GM21576 (cell line): ENCODE data around the gene ZFAND3.

ENCODE experiments used
- ATAC-seq: cut with Tn5 transposase; IDR thresholded peaks from one replicate; pipeline ENCODE4 v1.9.1; 2021; ENCODE audit warnings: mild to moderate bottlenecking, moderate library complexity; ENCODE audit not compliant: unreplicated experiment

ZFAND3 gene

GRCh38 chr6:37826188-37826587 lies 6.7 kb downstream of the ZFAND3 start:
- ATAC-seq: no peak

- no peak for ATAC-seq
Observed at GRCh38 chr6:37826993-37827392, 7.5 kb downstream of the ZFAND3 start.

GRCh38 chr6:37827603-37828265 lies 8.2 kb downstream of the ZFAND3 start:
- ATAC-seq: no peak

- no peak for ATAC-seq
Observed at GRCh38 chr6:37830225-37830624, 10.7 kb downstream of the ZFAND3 start.

- no peak for ATAC-seq
Observed at GRCh38 chr6:37831457-37831856, 11.9 kb downstream of the ZFAND3 start.

GRCh38 chr6:37835923-37836322 lies 16.4 kb downstream of the ZFAND3 start:
- ATAC-seq: no peak

GRCh38 chr6:37838219-37838921 lies 18.8 kb downstream of the ZFAND3 start:
- ATAC-seq: no peak

GRCh38 chr6:37840143-37840939 lies 20.8 kb downstream of the ZFAND3 start:
- ATAC-seq: no peak

- no peak for ATAC-seq
Observed at GRCh38 chr6:37840940-37841300, 21.4 kb downstream of the ZFAND3 start.

GRCh38 chr6:37845026-37845911 lies 25.7 kb downstream of the ZFAND3 start:
- no peak for ATAC-seq

- no peak for ATAC-seq
Observed at GRCh38 chr6:37845930-37846329, 26.4 kb downstream of the ZFAND3 start.

GRCh38 chr6:37847704-37848103 lies 28.2 kb downstream of the ZFAND3 start:
- ATAC-seq: no peak

GRCh38 chr6:37848371-37848770 lies 28.8 kb downstream of the ZFAND3 start:
- ATAC-seq: no peak

- ATAC-seq: no peak
Observed at GRCh38 chr6:37850260-37850659, 30.7 kb downstream of the ZFAND3 start.

- no peak for ATAC-seq
Observed at GRCh38 chr6:37850728-37851285, 31.3 kb downstream of the ZFAND3 start.

- ATAC-seq: no peak
Observed at GRCh38 chr6:37851997-37852524, 32.5 kb downstream of the ZFAND3 start.

- no peak for ATAC-seq
Observed at GRCh38 chr6:37856285-37856684, 36.8 kb downstream of the ZFAND3 start.

GRCh38 chr6:37858363-37858762 lies 38.8 kb downstream of the ZFAND3 start:
- ATAC-seq: no peak

- ATAC-seq: no peak
Observed at GRCh38 chr6:37860226-37860839, 40.8 kb downstream of the ZFAND3 start.

- ATAC-seq: no peak
Observed at GRCh38 chr6:37861452-37861851, 41.9 kb downstream of the ZFAND3 start.
